Bronchial epithelial cell (primary cell): ENCODE measurements around the gene SERTAD1. TPM values are rescaled to one million over a fixed set of nuclear protein-coding genes. Genes with fewer than 3 reads are reported as not detected.

ENCODE experiments used
- DNase-seq: peaks from one replicate; pipeline ENCODE4 v3.0.0-alpha.2; 2010; ENCODE audit warnings: low read depth
- FAIRE-seq: peaks from 2 replicates; lab custom pipeline; 2011; peaks lifted over from hg19 to GRCh38; lab: Jason Lieb, UNC
- H3K27me3 ChIP-seq: 2 replicates; pipeline ENCODE4 v1.5.1; 2011; ENCODE audit warnings: low read length; ENCODE audit not compliant: control insufficient read depth, insufficient read depth
- H3K36me3 ChIP-seq: 2 replicates; pipeline ENCODE4 v1.5.1; 2011; ENCODE audit warnings: low read length; ENCODE audit not compliant: control insufficient read depth, insufficient read depth
- H3K4me3 ChIP-seq: 2 replicates; pipeline ENCODE4 v1.5.1; 2011; ENCODE audit warnings: mild to moderate bottlenecking, low read depth, low read length, control low read depth
- total RNA-seq: library from RNA; depleted of rRNA; stranded (reverse); fragments of >200 nt; gene quantifications from 2 replicates; pipeline ENCODE4 v1.2.1, GENCODE V29; 2014
- TF ChIP-seq, protein P1 (sequence below): IDR thresholded peaks from 2 replicates; pipeline ENCODE4 v1.5.1; 2011; ENCODE audit warnings: mild to moderate bottlenecking, moderate library complexity, low read length, control low read depth, inconsistent platforms; ENCODE audit not compliant: insufficient read depth, severe bottlenecking

SERTAD1 gene
- total RNA-seq, 1 donor from 2014 or later: 41.6 TPM

GRCh38 chr19:40424637-40425449, 949 bp downstream of the SERTAD1 start:
- Histone ChIP-seq H3K4me3 (peak overlapping the region; percentile 73), H3K36me3 (peaks cover 12% of the 10 kb centered on the region), H3K27me3 (no peaks in the 10 kb centered on the region)
- TF ChIP-seq, protein P1, sequence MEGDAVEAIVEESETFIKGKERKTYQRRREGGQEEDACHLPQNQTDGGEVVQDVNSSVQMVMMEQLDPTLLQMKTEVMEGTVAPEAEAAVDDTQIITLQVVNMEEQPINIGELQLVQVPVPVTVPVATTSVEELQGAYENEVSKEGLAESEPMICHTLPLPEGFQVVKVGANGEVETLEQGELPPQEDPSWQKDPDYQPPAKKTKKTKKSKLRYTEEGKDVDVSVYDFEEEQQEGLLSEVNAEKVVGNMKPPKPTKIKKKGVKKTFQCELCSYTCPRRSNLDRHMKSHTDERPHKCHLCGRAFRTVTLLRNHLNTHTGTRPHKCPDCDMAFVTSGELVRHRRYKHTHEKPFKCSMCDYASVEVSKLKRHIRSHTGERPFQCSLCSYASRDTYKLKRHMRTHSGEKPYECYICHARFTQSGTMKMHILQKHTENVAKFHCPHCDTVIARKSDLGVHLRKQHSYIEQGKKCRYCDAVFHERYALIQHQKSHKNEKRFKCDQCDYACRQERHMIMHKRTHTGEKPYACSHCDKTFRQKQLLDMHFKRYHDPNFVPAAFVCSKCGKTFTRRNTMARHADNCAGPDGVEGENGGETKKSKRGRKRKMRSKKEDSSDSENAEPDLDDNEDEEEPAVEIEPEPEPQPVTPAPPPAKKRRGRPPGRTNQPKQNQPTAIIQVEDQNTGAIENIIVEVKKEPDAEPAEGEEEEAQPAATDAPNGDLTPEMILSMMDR: no peak
- DNase-seq: no peak
- FAIRE-seq: no peak

DNA sequence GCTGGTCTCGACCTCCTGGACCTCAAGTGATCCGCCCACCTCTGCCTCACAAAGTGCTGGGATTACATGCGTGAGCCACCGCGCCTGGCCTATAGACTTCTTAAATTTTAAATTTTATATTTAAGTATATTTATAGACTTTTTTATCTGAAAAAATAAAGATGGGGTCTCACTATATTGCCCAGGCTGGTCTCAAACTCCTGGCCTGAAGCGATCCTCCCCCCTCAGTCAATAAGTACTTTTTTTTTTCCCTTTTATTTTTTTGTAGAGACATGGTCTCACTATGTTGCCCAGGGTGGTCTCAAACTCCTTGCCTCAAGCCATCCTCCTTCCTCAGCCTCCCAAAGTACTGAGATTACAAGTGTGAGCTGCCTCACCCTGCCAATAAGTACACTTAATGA, 1.9 kb downstream of the SERTAD1 start:
- DNase-seq (no peak), FAIRE-seq (no peak)
- no peaks in the 10 kb centered on the region for H3K27me3 ChIP-seq
- peak overlapping the region; percentile 73 for H3K4me3 ChIP-seq
- TF ChIP-seq, protein P1: no peak
- H3K36me3 ChIP-seq: peaks cover 12% of the 10 kb centered on the region

DNA sequence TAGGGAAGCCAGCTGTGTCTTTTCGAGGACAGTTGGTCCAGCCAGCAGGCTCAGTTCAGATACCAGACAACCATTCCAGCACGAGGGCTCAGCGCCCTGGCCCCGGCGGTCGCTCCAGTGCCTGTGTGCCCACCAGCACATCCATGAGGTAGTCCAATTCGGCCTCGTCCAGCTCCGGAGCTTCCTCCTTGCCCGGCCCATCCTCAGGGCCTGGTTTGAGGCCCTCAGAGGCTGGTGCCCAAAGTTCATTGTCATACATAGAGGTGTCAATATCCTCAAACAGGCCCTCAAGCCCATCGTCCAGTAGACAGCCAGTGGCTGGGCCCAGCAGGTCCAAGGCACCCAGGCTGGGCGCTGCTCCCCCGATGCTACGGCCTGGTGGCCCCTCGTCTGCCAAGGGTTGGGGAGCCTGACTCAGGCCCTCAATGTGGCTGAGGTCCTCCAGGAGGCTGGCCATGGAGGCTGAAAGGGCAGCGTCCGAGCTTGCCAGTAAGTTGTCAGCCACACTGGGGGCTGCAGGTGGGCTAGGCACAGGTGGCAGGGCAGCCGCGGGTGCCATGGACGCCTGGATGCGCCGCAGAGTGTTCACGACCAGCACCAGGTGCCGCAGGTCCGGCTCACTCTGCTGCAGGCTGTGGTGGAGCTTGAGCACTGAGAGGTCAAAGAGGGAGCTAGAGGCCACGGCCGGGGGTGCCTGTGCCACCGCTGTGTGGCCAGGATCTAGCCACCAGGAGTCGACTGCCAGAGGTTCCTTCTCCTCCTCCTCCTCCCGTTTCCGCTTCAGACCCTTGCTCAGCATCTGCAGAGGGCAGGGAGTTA, 2.8 kb downstream of the SERTAD1 start:
- Histone ChIP-seq H3K36me3 (peaks cover 12% of the 10 kb centered on the region), H3K27me3 (no peaks in the 10 kb centered on the region), H3K4me3 (no peak overlapping the region)
- DNase-seq (no peak), FAIRE-seq (no peak)
- TF ChIP-seq, protein P1: no peak

DNA sequence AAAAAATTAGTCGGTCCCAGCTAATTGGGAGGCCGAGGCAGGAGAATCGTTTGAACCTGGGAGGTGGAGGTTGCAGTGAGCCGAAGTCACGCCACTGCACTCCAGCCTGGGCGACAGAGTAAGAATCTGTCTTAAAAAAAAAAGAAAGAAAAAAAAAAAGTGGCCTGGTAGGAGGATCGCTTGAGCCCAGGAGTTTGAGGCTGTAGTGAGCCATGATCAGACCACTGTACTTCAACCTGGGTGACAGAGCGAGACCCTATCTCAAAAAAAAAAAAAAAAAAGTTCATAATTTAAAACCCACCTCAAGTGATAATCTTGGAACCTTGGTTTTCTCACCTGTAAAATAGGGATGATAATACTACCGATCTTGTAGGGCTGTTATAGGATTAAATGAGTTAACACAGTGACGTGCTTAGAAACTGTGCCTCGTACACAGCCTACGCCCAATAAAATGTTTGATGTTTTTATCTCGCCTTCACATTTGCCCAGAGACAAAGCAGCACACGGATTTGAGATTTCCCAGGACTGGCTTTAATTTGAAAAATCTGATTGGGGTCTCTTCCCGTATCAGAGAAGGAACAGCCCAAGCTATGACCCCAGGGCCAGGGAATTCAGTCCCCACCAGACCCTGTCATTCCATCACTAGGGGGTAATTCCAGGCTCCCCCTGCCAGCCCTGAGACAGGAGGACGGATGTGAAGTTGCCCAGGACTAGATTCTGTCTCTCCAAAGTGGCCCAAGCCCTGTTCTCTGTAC, 3.6 kb downstream of the SERTAD1 start:
- Histone ChIP-seq H3K27me3 (no peaks in the 10 kb centered on the region), H3K4me3 (no peak overlapping the region), H3K36me3 (peaks cover 12% of the 10 kb centered on the region)
- FAIRE-seq: no peak
- TF ChIP-seq, protein P1: no peak
- DNase-seq: no peak

GRCh38 chr19:40420766-40421765, 4.7 kb downstream of the SERTAD1 start:
- TF ChIP-seq, protein P1: peak; percentile 99
- Histone ChIP-seq H3K4me3 (peak overlapping the region; percentile 71), H3K36me3 (peaks cover 12% of the 10 kb centered on the region), H3K27me3 (no peaks in the 10 kb centered on the region)
- DNase-seq: peak; percentile 75
- FAIRE-seq: no peak
